ENCODE data around the gene POLR3F. TPM values are rescaled to one million over a fixed set of nuclear protein-coding genes. Genes with fewer than 3 reads are reported as not detected.

POLR3F gene
- polyA plus RNA-seq, 3 donors, result 4.1 to 6.7 (median 4.8) TPM

GRCh38 chr20:18529041-18529440, 61.9 kb downstream of the POLR3F start:
- Mint-ChIP-seq H3K27me3 (ENCODE audit: low read depth in 3 of 3) (no peaks in the 10 kb centered on the region), H3K4me1 (no peaks in the 10 kb centered on the region), H3K27ac (peak overlapping the region in 1 of 7 donors; percentile 44), H3K36me3 (peaks cover 88 to 98% of the 10 kb centered on the region in 2 donors), H3K4me3 (no peak overlapping the region), H3K9me3 (no peaks in the 10 kb centered on the region)
- H3K79me2 ChIP-seq (ENCODE audit: insufficient read depth, low read length), result peaks cover 4% of the 10 kb centered on the region
- DNase-seq, result no peak
- H2AFZ ChIP-seq (ENCODE audit: insufficient read depth, low read depth, low read length, poor library complexity, severe bottlenecking), result no peak overlapping the region
- H3K9me3 ChIP-seq (replicated peaks in 1 of 2; ENCODE audit: control insufficient read depth in 1 of 2, insufficient read depth in 1 of 2, low read length in 2 of 2), result no peaks in the 10 kb centered on the region
- no peaks in the 10 kb centered on the region for H3K27me3 ChIP-seq (ENCODE audit: control insufficient read depth in 2 of 2, insufficient read depth in 2 of 2, low read length in 2 of 2)
- H3K36me3 ChIP-seq (replicated peaks in 1 of 2; ENCODE audit: control insufficient read depth in 1 of 2, insufficient read depth in 2 of 2, low read length in 2 of 2), result peaks cover 96 to 100% of the 10 kb centered on the region in 2 donors
- no peak overlapping the region for H3K9ac ChIP-seq (ENCODE audit: insufficient read depth, low read length, poor library complexity, severe bottlenecking)
- no peak overlapping the region for H3K27ac ChIP-seq (ENCODE audit: low read depth in 1 of 2, low read length in 2 of 2)
- intact Hi-C loops (cut with micrococcal nuclease), result no loop called here
- TF ChIP-seq CTCF (IDR thresholded peaks at IDR 0.05), result no peak
- H3K4me1 ChIP-seq (ENCODE audit: control insufficient read depth in 1 of 2, insufficient read depth in 2 of 2, low read length in 2 of 2), result no peaks in the 10 kb centered on the region
- H3K4me3 ChIP-seq (replicated peaks in 1 of 3; ENCODE audit: low read depth in 2 of 3, low read length in 3 of 3), result no peak overlapping the region
- H3K4me2 ChIP-seq (replicated peaks; ENCODE audit: extremely low read depth, low read length, poor library complexity, severe bottlenecking), result no peak overlapping the region
- H4K20me1 ChIP-seq (ENCODE audit: insufficient read depth, low read length), result peaks cover 5% of the 10 kb centered on the region

- Mint-ChIP-seq H3K36me3 (peaks cover 82 to 90% of the 10 kb centered on the region in 2 donors), H3K4me3 (no peak overlapping the region), H3K9me3 (no peaks in the 10 kb centered on the region), H3K27ac (no peak overlapping the region), H3K4me1 (no peaks in the 10 kb centered on the region), H3K27me3 (ENCODE audit: low read depth in 3 of 3) (no peaks in the 10 kb centered on the region)
- Histone ChIP-seq H3K36me3 (replicated peaks in 1 of 2; ENCODE audit: control insufficient read depth in 1 of 2, insufficient read depth in 2 of 2, low read length in 2 of 2) (peaks cover 87 to 96% of the 10 kb centered on the region in 2 donors), H3K27ac (ENCODE audit: low read depth in 1 of 2, low read length in 2 of 2) (no peak overlapping the region), H3K4me2 (replicated peaks; ENCODE audit: extremely low read depth, low read length, poor library complexity, severe bottlenecking) (no peak overlapping the region), H3K79me2 (ENCODE audit: insufficient read depth, low read length) (peaks cover 4% of the 10 kb centered on the region), H3K9ac (ENCODE audit: insufficient read depth, low read length, poor library complexity, severe bottlenecking) (no peak overlapping the region), H2AFZ (ENCODE audit: insufficient read depth, low read depth, low read length, poor library complexity, severe bottlenecking) (no peak overlapping the region), H3K4me3 (replicated peaks in 1 of 3; ENCODE audit: low read depth in 2 of 3, low read length in 3 of 3) (no peak overlapping the region), H3K4me1 (ENCODE audit: control insufficient read depth in 1 of 2, insufficient read depth in 2 of 2, low read length in 2 of 2) (no peaks in the 10 kb centered on the region), H3K27me3 (ENCODE audit: control insufficient read depth in 2 of 2, insufficient read depth in 2 of 2, low read length in 2 of 2) (no peaks in the 10 kb centered on the region), H4K20me1 (ENCODE audit: insufficient read depth, low read length) (peaks cover 5% of the 10 kb centered on the region), H3K9me3 (replicated peaks in 1 of 2; ENCODE audit: control insufficient read depth in 1 of 2, insufficient read depth in 1 of 2, low read length in 2 of 2) (no peaks in the 10 kb centered on the region)
- 100% methylated on average over 1 of the region's 6 CpGs for WGBS (ENCODE audit: insufficient coverage)
- no peak for TF ChIP-seq CTCF (IDR thresholded peaks at IDR 0.05)
- DNase-seq, result no peak
- intact Hi-C loops (cut with micrococcal nuclease), result no loop called here
Measured at GRCh38 chr20:18532626-18533025, 65.4 kb downstream of the POLR3F start.
